Stimulated activated CD8-positive, alpha-beta memory T cell treated with anti-CD3 and anti-CD28 coated beads, Interleukin-7, amount 100 ng/mL, for 24 hours (primary cell): Measurements from ENCODE around the gene PIEZO2.

Source experiments
- DNase-seq: peaks from one replicate; pipeline ENCODE4 v3.0.0-alpha.2; 2020; ENCODE audit warnings: low read depth

Gene PIEZO2

DNA sequence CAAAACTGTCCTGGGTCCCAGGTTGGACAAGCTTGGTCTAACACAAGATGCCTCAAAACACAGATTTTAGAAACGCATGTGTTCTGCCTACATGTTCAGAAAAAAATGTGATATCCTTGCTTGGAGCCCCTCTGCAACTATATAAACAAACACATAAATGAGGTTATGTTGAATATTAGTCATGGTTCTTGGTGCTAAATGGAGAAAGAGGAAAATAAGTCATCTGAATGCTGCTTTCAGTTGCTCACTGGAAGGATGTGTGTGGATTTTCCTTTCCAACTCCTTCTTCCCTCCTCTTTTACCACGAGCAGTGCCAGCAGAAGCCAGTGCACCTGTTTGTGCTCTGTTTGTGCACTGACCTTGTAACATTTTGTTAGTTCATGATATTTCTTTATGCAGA, 85.3 kb downstream of the PIEZO2 start:
- no peak for DNase-seq

DNA sequence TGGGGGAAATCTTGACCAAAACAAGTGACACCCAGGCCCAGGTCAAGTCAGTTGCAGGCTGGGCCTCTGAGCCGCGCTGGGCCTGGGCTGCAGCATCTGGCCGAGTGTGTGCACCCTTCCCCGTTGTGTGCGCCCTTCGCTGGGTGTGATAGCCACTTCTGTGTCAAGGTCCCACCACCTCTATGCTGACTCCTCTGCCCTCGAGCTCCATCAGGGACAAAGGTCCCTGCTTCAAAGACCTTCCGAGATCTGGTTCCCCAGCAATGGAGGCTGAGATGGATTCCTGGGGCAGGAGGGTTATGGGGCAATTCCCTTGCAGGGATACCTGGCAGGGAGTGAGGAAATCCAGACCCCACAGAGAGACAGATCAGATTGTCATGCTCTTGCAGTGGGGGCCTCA, 93.6 kb downstream of the PIEZO2 start:
- no peak for DNase-seq

DNA sequence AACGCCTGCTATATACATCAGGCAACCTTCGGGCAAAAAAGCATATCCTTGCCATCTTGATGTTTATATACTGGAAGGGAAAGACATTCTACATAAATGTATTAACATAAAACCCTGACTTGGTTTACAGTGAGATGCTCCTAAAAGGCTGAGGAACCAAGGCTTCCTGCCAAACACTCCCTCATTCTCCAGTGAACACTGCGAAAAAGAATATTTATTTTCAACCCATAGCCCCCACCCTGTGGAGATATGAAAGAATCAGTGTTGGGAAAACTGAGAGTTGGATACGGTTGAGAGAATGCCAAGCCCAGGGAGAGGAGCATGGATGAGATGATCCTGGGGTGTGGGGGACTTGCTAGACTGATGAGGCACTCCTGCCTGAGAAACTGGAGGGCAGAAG, 94.9 kb downstream of the PIEZO2 start:
- no peak for DNase-seq

DNA sequence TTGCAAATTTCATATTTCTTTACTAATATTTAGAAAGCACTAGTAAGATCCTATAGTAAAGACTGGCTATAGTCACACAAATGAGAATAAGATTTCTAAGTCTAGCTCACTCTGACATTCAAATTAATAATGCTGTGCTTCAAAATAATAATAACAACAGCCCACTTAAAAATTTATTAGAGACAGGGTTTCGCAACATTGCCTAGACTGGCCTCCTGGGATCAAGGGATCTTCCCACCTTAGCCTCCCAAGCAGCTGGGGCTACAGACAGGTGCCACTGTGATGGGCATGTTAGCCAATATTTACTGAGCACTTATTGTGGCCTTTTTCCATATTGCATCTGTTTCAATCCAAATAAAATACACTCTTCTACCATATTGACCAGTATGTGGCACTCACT, 96.1 kb downstream of the PIEZO2 start:
- no peak for DNase-seq

DNA sequence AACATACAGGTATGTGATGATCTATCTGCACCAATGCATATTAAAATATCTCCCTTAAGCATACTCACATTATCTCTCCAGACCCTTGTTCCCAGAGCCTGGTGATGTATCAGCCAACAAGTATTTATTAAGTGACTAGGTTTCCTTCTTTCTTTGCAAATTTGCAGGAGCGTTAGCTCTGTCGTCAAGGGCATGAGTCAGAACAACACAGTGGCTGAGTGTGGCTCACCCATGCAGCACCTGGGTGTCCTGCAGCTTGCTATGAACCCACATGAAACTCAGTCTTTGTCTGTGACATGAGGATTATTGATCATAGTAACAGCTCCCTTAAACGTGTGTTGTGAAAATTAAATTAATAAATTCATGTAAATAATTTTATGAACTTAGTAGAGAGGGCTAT, 96.6 kb downstream of the PIEZO2 start:
- no peak for DNase-seq

DNA sequence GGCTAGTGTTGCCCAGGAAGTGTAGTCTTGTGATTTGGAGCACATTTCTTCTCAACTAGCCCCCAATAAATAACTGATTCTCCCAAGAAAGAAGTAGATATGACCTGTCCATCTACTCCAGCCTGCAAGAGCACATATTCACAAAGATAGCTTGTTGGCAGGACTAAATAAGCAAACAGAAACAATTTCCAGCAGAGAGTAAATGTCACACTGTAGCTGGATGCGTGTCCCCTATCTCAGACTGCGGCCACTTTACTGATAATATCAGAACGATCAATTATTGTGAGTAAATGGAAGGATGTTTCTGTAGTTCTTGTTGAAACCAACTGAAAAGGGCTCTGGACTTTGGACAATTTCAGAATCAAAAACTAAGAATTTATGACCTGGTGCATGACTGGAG, 97.9 kb downstream of the PIEZO2 start:
- DNase-seq: no peak

DNA sequence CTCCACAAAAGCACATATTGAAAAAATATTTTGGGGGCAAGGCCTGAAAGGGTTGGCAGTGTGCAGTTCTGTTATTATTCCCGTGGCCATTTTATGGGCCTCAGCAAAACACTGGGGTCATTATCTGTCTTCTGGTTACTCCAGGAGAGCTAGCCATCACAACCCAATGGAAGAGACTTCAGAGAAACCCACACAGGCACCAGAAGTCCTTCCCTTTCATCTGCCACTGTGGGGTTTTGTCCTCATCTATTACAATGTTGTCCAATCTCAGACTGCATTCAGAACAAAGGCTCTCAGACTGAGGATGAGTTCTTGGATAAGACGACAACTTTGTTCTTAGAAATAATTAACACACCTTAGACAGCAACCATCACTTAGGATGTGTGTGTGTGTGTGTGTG, 98.4 kb downstream of the PIEZO2 start:
- DNase-seq: no peak

DNA sequence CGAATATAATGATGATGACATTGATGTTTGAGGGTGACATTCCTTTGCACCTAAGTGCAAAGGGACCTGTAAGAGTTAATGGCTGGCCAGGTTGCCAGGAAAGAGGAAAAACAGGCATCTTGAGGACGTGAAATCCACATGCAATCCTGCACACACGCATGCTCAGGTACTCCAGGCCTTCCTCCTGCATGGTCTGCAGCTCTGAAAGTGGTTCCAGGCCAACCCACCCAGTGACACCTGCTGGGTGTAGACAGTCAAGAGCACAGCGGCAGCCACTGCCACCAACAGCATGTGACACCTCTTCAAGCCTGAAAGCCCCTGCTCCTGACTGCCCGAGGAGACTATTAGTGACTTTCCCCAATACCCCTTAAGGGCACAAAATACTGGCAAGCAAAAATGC, 101.6 kb downstream of the PIEZO2 start:
- DNase-seq: no peak

DNA sequence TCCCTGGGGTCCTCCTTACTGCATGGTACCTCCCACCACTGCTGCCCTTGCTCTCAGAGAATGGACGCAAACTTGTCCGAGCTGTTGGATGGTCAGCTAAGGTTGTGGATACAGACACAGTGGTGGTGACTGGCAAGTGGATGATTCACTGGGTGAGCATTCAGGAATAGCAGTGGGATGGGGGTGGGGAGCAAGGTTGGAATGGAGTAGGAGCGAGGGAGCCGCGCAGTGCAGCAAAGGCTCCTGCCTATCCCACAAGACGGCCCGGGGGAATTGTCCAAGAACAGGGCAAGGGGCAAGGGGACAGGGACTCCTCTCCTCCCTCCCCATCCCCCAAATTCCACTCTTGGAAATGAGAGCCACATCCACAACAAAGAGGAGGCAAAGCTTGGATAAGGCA, 102.2 kb downstream of the PIEZO2 start:
- no peak for DNase-seq

DNA sequence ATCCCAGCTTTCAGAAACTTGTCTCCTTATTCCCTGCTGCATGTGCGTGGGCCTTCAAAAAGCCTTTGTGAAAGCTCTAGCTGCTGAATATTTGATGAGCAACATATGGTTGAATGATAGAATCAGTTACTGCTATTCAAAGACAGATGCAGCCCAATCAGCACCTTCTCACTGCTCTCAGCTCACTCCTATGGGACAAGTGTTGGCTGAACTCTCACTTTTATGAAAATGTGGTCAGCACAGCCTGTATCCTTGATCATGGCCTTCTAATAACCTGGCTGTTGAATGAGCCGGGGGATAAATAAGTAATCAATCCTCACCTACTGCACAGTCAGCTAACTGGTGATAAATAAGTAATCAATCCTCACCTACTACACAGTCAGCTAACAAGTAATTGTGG, 103.2 kb downstream of the PIEZO2 start:
- no peak for DNase-seq

DNA sequence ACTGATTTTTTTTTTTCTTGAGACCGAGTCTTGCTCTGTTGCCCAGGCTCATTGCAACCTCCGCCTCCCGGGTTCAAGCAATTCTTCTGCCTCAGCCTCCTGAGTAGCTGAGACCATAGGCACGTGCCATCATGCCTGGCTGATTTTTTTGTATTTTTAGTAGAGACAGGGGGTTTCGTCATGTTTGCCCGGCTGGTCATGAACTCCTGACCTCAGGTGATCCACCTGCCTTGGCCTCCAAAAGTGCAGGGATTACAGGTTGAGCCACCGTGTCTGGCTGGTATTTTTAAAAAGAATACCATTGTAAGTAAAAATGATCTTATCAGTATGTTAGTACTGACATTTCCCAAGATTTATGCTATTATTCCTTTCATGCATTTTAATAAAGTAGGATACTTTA, 105.7 kb downstream of the PIEZO2 start:
- DNase-seq: no peak

DNA sequence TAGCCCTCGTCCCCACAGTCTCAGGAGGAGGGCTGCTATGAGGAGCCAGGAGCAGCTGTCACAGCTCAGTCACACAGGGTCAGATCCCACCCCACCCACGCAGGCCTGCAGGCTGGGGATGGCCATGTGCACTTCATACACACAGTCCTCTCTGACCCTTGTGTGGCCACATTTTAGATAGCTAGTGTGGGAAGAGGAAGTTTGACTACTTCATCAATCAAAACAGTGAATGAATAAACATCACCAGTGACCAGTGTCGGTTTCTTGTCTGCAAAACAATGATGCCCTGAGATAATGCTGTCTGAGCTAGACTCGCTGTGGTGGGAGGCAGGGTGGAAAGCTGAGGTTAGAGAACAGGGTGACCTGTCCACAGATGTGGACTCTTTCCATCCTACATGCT, 107.1 kb downstream of the PIEZO2 start:
- no peak for DNase-seq

DNA sequence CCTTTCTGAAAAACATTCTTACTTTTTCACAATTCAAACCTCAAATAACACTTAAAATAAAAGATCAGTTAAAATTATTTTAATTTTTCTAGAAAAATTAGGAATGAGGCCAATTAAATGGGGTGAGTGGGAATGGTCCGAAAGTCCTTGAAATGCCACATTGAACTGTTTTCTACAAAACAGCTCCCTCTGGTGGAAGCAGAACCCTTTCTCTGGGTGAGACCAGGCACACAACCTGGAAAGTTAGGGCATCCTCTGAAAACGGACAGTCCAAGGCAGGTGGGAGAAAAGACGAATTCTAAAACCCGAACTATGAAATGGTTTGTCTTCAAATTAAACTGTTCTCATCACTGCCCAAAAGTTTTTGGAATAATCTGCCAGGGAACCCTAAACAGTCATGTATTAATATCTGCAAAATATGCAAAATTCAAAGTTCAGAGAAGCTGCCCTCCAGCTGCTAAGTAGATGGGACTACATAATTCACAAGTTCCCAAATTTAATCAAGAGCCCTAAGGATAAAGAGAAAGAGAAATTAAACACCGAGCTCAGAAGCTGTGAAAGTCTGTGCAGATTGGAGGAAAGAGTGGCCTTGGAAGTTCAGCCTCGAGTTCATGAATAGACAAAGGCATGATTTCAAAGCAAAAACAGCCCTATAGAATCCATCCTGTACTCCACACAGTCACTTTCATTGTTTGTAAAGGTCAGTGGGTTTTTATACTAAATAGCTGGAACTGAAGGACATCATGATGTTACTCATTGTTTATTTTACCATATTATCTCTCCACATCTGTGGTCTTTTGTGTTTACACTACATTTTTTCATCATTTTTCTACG, 108.3 kb downstream of the PIEZO2 start:
- no peak for DNase-seq

DNA sequence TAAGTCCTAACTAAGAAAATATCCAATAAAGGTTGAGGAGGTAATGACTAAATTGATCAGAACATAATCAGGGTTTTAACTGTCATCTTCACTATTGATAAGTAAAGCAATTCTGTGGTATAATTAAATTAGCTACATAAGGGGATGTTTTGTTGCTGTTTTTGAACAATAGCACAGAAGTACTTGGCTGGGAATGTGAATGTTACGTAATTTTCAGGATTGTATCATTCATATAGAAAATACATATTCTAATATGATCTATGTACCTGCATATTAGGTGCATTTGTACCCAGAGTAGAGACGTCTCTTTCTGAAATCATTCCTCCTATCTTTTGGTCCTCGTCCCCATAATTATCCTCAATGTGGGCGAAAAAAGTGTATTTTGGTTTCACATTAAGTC, 109.0 kb downstream of the PIEZO2 start:
- no peak for DNase-seq

DNA sequence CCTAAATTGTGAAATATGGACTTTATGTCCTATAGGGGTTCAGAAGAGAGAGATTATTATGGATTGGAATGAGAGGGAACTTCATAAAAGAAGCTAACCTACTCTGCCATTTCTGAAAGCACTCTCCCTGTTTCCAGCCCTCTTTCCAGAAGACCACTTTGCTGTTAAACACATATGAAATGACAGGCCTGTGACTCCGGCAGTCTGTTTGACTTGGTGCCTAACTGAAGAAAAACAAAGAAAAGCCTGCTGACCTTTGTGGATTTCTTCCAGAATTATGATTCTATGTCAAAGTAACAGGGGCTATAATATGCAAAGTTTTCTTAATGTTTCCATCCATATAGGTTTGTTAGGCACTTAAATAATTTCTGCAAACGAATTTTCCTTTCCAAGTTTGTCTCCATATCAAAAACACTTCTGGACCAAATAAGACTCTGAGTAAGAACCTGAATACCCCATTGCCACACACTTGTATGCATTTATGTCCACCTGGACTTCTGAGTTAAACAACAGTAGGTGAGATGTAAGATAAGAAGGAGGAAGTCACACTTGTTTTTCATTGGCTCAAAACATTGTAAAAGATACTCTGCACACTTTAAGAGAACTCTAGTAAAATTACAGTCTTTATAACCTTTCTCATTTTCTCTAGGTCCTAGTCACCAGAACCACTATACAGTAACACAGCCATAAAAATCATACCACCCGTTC, 111.7 kb downstream of the PIEZO2 start:
- DNase-seq: no peak

DNA sequence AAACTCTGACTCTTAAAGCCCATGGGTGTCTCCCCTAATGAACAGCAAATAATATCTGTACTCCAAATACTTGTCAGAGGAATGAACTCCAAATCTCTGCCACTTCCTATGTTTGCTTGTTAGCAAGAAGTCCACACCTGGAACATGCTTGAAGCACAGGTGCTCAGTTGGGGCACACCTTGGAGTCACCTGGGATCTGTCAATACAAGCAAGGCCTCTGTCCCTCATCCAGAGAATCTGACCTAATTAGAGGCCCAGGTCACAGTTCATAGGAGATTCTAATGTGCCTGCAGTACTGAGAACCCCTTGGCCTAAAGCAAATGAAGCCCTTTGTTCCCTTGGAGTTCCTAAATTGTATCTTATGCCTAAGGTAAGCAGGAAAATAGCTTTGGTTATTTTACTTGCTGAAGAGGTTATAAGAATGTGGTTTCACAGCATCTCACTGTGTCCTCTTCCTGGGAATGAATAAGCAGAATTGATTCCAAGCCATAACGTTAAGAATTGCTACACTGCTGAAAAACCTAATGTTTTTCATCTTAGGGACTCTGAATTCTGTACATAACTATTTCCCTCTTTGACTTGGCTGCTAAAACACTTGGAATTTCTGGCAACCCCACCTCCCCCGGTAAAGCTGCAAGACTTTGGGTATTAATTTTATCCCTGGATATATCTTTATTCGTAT, 113.4 kb downstream of the PIEZO2 start:
- DNase-seq: no peak

DNA sequence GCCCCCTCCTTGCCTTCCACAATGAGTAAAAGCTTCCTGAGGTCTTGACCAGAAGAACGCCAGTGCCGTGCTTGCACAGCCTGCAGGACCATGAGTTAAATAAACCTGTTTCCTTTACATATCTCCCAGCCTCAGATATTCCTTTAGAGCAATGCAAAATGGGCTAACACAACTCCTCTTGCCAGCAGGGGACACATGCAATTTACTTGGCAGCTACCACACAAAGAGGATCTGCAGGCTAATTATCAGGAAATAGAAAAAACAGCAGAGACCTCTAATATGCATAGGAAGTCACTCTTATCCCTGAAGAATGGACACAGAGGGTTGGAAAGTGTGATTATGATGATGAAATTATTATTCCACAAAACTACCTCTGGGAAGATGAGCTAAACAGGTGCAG, 114.0 kb downstream of the PIEZO2 start:
- no peak for DNase-seq

DNA sequence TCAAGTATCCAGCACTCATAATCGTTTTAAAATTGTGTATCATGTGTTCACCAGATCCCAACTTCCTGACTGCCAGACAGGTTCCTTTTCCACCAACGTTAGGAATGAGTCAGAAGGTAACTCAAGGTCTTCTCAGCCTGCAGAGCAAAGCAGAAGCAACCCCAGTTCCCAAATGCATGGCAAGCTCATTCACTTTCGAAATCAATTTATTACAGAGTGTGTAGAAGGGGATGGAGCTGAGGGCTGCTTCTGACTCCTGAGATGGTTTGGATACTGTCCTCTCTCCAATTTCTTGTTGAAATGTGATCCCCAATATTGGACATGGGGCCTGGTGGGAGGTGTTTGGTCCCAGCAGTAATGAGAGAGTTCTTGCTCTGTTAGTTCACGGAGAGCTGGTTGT, 114.5 kb downstream of the PIEZO2 start:
- no peak for DNase-seq

DNA sequence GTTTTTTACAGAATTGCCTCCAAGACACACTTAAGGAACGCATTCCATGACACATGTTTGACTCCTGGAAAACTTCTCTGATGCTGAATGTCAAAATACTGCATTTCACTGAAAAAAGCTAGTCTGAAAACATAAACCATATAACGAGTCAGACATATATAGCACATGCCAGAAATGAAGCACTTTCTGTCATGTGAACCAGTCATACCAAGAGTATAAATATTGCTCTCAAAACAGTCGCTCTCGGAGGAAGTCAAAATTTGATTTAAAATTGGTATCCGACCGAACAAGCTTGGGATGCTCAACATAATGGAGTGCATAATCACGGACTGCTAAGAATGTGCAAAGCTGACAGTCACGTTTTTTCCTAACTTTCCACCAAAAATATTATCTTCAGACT, 115.9 kb downstream of the PIEZO2 start:
- no peak for DNase-seq

DNA sequence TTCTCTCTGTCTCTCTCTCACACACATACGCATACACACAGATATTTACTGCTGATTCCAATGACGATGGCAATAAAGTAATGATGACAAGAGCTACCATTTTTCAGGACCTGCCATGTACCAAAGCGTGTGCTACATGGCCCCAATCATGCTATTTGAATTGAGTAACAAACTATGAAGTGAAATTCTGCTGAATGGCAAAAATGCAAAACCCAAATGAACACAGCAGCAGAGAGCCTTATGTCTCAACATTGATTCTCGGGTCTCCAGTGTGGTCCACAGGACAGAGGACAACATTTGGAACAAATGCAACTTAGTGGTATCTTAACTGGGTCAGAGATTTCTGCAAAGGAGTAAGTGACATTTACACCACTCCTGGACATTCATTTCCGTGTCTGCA, 117.4 kb downstream of the PIEZO2 start:
- DNase-seq: no peak

DNA sequence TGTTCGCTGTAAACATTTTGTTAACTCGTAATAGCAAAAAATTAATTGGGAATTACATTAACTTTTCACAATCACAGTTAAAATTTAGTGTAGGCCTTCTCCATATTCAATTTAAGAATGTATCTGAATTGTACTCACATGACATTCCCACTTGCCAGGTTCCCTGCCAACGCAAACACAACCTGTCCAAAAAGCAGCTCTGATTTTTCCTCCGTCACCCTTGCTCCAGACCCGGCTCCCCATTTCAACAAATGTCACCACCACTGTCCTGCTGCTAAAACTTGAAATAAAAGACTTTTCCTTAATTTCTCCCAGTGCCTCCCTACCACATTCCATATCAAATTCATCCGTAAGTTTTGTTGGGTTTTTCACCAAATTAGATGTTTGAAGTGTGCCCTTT, 120.3 kb downstream of the PIEZO2 start:
- no peak for DNase-seq

DNA sequence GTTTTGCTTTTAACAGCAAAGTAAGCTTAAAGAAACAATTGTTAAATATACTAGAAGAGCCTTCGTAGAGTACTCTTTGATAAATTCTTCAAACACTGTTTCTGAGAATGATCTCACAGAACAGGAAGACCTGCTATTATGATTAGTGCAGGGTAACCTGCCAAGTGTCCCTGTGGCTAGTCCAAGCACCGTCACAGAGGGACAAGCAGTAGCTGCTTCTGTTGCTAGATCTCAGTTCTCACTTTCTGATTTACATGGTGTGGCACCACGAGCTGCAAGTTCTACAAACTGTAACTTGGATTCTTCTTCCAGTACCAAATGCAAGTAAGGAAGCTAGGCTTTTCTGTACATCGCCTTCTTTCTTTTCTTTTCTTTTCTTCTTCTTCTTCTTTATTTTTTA, 121.5 kb downstream of the PIEZO2 start:
- DNase-seq: no peak

DNA sequence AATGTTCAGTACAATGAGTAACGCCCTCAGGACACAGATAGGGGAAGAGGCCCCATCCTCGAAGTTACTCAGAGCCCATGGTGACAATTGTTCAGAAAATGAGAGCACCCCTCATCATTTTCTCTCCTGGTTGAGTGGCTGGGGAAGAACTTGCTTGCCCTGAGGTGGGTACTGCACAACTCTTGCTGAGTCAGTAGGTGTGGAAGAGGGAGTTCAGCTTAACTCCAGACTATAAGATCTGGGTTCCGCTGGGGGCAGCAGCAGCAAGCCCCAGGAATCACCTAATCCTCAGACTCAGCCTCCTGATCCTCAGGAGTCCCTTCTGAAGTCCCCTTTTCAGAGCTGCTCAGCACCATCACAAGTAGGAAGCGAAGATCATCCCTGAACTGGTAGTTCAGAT, 123.7 kb downstream of the PIEZO2 start:
- DNase-seq: no peak
